ENCODE results near the gene ZIM2. TPM values are rescaled to one million over a fixed set of nuclear protein-coding genes. Genes with fewer than 3 reads are reported as not detected.

Gene ZIM2
- total and polyA plus RNA-seq, 2 donors (not counting 1 experiment from before 2014, with no cell fraction given), result not detected

GRCh38 chr19:56759531-56759930 is 81.0 kb downstream of the ZIM2 start:
- peaks cover 15% of the 10 kb centered on the region for H3K9me3 Mint-ChIP-seq (ENCODE audit: insufficient read depth)
- H3K36me3 ChIP-seq (replicated peaks in 1 of 2; ENCODE audit: control extremely low read depth in 1 of 2, control insufficient read depth in 1 of 2, extremely low read depth in 1 of 2, insufficient read depth in 2 of 2, low read length in 1 of 2), result no peaks in the 10 kb centered on the region
- intact Hi-C loops (cut with micrococcal nuclease), result no loop called here
- H3K4me1 Mint-ChIP-seq, result no peaks in the 10 kb centered on the region
- no peak for ATAC-seq (ENCODE audit: low read depth)
- no peak overlapping the region for H2AFZ ChIP-seq (ENCODE audit: insufficient read depth, low read depth, low read length, poor library complexity, severe bottlenecking)
- TF ChIP-seq CTCF (IDR thresholded peaks at IDR 0.05), result no peak
- TF ChIP-seq EZH2 (IDR thresholded peaks at IDR 0.05; ENCODE audit: borderline replicate concordance, insufficient read depth, low read depth, low read length, poor library complexity, severe bottlenecking), result no peak
- POLR2A ChIA-PET, result no interaction called here
- no peak overlapping the region for H3K9ac ChIP-seq (ENCODE audit: low read length)
- H3K4me2 ChIP-seq (replicated peaks; ENCODE audit: low read depth, low read length, poor library complexity, severe bottlenecking), result no peak overlapping the region
- no peaks in the 10 kb centered on the region for H3K27me3 Mint-ChIP-seq
- 81% methylated on average over 7 of the region's 8 CpGs for WGBS (ENCODE audit: insufficient coverage)
- no peak for DNase-seq
- H3K9me3 ChIP-seq (ENCODE audit: control extremely low read depth in 1 of 3, control insufficient read depth in 2 of 3, insufficient read depth in 1 of 3, low read length in 2 of 3), result peaks cover 0 to 34% (median 14%) of the 10 kb centered on the region in 3 donors
- CTCF ChIA-PET, result no interaction called here
- H3K79me2 ChIP-seq (ENCODE audit: control insufficient read depth, insufficient read depth, low read length), result no peaks in the 10 kb centered on the region
- no peak overlapping the region for H3K4me3 Mint-ChIP-seq
- no peaks in the 10 kb centered on the region for H3K27me3 ChIP-seq (replicated peaks in 1 of 4; ENCODE audit: control extremely low read depth in 1 of 4, control insufficient read depth in 3 of 4, insufficient read depth in 4 of 4, low read length in 3 of 4)
- no peak overlapping the region for H3K4me3 ChIP-seq (ENCODE audit: control extremely low read depth in 1 of 5, extremely low read depth in 1 of 5, insufficient read depth in 1 of 5, low read depth in 2 of 5, low read length in 4 of 5)
- H4K20me1 ChIP-seq (ENCODE audit: control insufficient read depth, insufficient read depth, low read length, poor library complexity, severe bottlenecking), result no peaks in the 10 kb centered on the region
- no peak overlapping the region for H3K27ac Mint-ChIP-seq
- no peaks in the 10 kb centered on the region for H3K4me1 ChIP-seq (ENCODE audit: control insufficient read depth in 2 of 2, insufficient read depth in 2 of 2, low read length in 2 of 2)
- no peak overlapping the region for H3K27ac ChIP-seq (ENCODE audit: low read length in 2 of 2)

- Histone ChIP-seq H3K27ac (ENCODE audit: low read length in 2 of 2) (no peak overlapping the region), H3K9ac (ENCODE audit: low read length) (no peak overlapping the region), H3K36me3 (replicated peaks in 1 of 2; ENCODE audit: control extremely low read depth in 1 of 2, control insufficient read depth in 1 of 2, extremely low read depth in 1 of 2, insufficient read depth in 2 of 2, low read length in 1 of 2) (no peaks in the 10 kb centered on the region), H3K27me3 (replicated peaks in 1 of 4; ENCODE audit: control extremely low read depth in 1 of 4, control insufficient read depth in 3 of 4, insufficient read depth in 4 of 4, low read length in 3 of 4) (no peaks in the 10 kb centered on the region), H3K4me1 (ENCODE audit: control insufficient read depth in 2 of 2, insufficient read depth in 2 of 2, low read length in 2 of 2) (no peaks in the 10 kb centered on the region), H4K20me1 (ENCODE audit: control insufficient read depth, insufficient read depth, low read length, poor library complexity, severe bottlenecking) (no peaks in the 10 kb centered on the region), H3K79me2 (ENCODE audit: control insufficient read depth, insufficient read depth, low read length) (no peaks in the 10 kb centered on the region), H3K9me3 (ENCODE audit: control extremely low read depth in 1 of 3, control insufficient read depth in 2 of 3, insufficient read depth in 1 of 3, low read length in 2 of 3) (peaks cover 0 to 38% (median 2%) of the 10 kb centered on the region in 3 donors), H2AFZ (ENCODE audit: insufficient read depth, low read depth, low read length, poor library complexity, severe bottlenecking) (no peak overlapping the region), H3K4me2 (replicated peaks; ENCODE audit: low read depth, low read length, poor library complexity, severe bottlenecking) (no peak overlapping the region), H3K4me3 (ENCODE audit: control extremely low read depth in 1 of 5, extremely low read depth in 1 of 5, insufficient read depth in 1 of 5, low read depth in 2 of 5, low read length in 4 of 5) (no peak overlapping the region)
- Mint-ChIP-seq H3K4me1 (no peaks in the 10 kb centered on the region), H3K27ac (no peak overlapping the region), H3K27me3 (no peaks in the 10 kb centered on the region), H3K9me3 (ENCODE audit: insufficient read depth) (peaks cover 10% of the 10 kb centered on the region), H3K4me3 (no peak overlapping the region)
- 41% methylated on average over 5 of the region's 6 CpGs for WGBS (ENCODE audit: insufficient coverage)
- ATAC-seq (ENCODE audit: low read depth), result no peak
- ChIA-PET POLR2A (no interaction called here), CTCF (no interaction called here)
- TF ChIP-seq EZH2 (IDR thresholded peaks at IDR 0.05; ENCODE audit: borderline replicate concordance, insufficient read depth, low read depth, low read length, poor library complexity, severe bottlenecking) (no peak), CTCF (IDR thresholded peaks at IDR 0.05) (no peak)
- no peak for DNase-seq
- intact Hi-C loops (cut with micrococcal nuclease), result no loop called here
Observed at GRCh38 chr19:56751078-56751489, 89.4 kb downstream of the ZIM2 start.
